GM19025 (cell line): ENCODE measurements around the gene ITGA2.

ENCODE experiments used
- ATAC-seq: cut with Tn5 transposase; IDR thresholded peaks from one replicate; pipeline ENCODE4 v1.9.1; 2021; ENCODE audit warnings: mild to moderate bottlenecking, low read depth, moderate library complexity; ENCODE audit not compliant: unreplicated experiment

Gene ITGA2

DNA sequence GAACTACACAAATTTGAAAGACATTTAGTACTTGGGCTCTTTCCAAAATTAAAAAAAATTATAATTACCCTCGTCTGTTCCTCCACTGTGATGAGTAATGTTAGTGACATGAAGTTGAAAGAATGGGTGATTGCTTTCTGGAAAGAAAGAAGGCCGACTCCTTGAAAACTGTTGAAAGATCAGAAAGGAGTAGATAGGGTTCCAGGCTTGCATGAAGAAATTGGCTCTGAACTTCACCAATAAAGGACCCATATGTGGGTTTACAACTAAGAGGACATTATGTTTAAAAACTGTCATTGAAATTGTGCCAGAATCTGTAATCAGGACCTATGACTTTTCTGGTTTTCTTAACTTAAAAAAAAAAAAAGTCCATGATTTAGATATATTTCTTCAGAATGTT lies 141.1 kb downstream of the ITGA2 start:
- ATAC-seq, result no peak

DNA sequence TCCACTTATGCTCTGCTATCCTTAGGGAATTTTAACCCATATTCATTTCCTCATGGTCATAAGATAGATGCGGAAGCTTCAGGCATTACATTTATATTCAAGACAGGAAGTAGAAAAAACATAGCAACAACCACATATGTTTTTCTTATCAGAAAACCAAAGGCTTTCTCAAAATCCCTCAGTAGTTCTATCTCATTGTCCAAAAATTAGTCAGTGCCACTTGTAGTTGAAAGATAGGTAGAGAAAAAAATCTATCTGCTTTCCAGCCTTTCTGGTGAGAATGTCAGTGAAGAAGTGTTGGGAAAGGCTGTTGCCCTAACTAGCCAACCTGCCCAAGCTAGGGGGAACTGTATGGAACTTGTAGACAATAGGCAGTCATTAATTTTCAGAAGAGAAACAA lies 143.9 kb downstream of the ITGA2 start:
- no peak for ATAC-seq
